NCI-H2107 treated with DMSO at 0.1 percent for 48 hours (cell line): ENCODE measurements around the gene LCN10.
"Not testable (repeated sequence)": the region's sequence is repeated elsewhere in the genome, so short reads cannot be mapped to it uniquely, and the experiment has no call there.

Experiments used
- DNase-seq: peaks from one replicate; lab custom pipeline; 2025; ENCODE audit not compliant: unreplicated experiment; lab: John Stamatoyannopoulos, UW

LCN10 gene

GRCh38 chr9:136742591-136743391 lies at the start of gene LCN10:
LCN10 (minus strand) TSS chr9:136742940; CDS start chr9:136742903, 37 bp downstream.
- no peak for DNase-seq

- DNase-seq: peak; percentile 48
These were observed 49.0 kb upstream of the LCN10 start for GRCh38 chr9:136791516-136792276.

GRCh38 chr9:136790640-136791515 lies 48.1 kb upstream of the LCN10 start, which contains the start of gene TMEM141:
TMEM141 (plus strand) TSS chr9:136791344; CDS start chr9:136791371, 27 bp downstream.
- DNase-seq: peak; percentile 98

DNA sequence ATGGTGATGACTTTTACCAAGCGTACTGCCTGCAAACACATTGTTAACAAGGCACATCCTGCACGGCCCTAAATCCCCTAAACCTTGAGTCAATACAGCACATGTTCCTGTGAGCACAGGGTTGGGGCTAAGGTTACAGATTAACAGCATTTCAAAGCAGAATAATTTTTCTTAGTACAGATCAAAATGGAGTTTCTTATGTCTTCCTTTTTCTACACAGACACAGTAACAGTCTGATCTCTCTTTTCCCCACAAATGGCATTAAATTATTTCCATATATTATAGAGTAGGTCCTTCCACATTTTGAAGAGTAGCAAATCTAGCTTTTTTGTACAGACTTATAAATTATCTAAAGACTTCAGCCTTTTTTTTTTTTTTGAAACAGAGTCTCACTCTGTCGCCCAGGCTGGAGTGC lies 46.8 kb upstream of the LCN10 start:
- no peak for DNase-seq

DNA sequence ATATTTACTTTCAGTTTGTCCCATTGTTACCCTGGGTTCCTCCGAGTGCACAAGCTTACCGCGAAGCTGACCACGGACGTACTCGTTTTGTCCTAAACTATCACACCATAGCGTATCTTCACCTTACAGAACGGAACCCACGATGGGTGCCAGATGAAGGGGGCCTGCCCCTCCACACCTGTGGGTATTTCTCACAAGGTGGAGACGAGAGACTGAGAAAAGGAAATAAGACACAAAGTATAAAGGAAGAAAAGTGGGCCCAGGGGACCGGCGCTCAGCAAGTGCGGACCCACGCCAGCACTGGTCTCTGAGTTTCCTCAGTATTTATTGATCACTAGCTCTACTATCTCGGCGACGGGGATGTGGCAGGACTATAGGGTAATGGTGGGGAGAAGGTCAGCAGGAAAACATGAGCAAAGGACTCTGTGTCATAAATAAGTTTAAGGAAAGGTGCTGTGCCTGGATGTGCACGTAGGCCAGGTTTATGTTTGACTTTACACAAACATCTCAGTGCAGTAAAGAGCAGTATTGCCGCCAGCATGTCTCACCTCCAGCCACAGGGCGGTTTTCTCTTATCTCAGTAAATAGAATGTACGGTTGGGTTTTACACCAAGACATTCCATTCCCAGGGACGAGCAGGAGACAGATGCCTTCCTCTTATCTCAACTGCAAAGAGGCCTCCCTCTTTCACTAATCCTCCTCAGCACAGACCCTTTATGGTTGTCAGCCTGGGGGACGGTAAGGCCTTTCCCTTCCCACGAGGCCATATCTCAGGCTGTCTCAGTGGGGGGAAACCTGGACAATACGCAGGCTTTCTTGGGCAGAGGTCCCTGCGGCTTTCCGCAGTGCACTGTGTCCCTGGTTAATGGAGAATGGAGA lies 46.1 kb upstream of the LCN10 start:
- not testable (repeated sequence) for DNase-seq

- DNase-seq: peak; percentile 78
These were observed 45.1 kb upstream of the LCN10 start for GRCh38 chr9:136787690-136788400.

- not testable (repeated sequence) for DNase-seq
These were observed 44.2 kb upstream of the LCN10 start for GRCh38 chr9:136786983-136787382.

GRCh38 chr9:136786451-136786850 lies 43.7 kb upstream of the LCN10 start:
- DNase-seq: no peak

- DNase-seq: not testable (repeated sequence)
These were observed 43.0 kb upstream of the LCN10 start for GRCh38 chr9:136785565-136786355.

GRCh38 chr9:136784997-136785361 lies 42.2 kb upstream of the LCN10 start:
- no peak for DNase-seq

- no peak for DNase-seq
These were observed 41.7 kb upstream of the LCN10 start for GRCh38 chr9:136784249-136784996.

- DNase-seq: no peak
These were observed 39.7 kb upstream of the LCN10 start for GRCh38 chr9:136782452-136782851.

GRCh38 chr9:136779808-136780207 lies 37.1 kb upstream of the LCN10 start:
- DNase-seq: no peak

- no peak for DNase-seq
These were observed 34.6 kb upstream of the LCN10 start for GRCh38 chr9:136777359-136777758.

- DNase-seq: no peak
These were observed 34.2 kb upstream of the LCN10 start for GRCh38 chr9:136776947-136777346.

GRCh38 chr9:136775191-136775590 lies 32.5 kb upstream of the LCN10 start:
- no peak for DNase-seq

DNA sequence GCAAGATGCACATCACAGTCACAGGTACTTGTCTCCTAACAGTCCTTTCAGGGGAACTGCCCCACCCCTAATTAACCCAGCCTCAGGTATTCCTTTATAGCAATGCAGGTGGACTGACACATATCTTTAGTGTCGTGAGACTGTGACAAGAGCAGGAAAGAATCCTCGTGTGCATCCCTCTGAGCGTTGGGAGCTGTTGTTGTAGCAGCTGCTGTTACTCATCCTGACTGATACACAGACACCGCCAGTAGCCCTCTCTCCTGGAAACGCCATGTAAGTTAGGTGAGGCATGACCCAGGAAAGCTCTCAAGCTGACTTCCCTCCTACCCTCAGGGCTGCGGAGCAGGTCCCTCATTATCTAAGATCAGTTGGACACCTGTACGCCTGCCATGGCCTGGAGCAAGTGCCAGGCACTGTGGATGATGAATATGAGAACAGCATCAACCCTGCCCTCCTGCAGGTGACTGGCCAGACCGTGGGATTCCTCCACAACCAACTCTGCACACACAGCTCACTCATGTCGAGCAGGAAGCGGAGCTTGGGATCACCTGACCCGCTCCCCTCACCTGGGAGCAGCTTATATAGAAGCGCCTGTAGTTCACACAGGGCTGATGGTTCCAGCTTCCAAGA lies 31.8 kb upstream of the LCN10 start:
- no peak for DNase-seq
